ENCODE data around the gene OLA1.
"Not testable (repeated sequence)": the region's sequence is repeated elsewhere in the genome, so short reads cannot be mapped to it uniquely, and the experiment has no call there.

OLA1 gene
- long read RNA-seq, donor 1, full-length matches to known transcripts, result 56 of 93 reads
- long read RNA-seq, donor 1, partial matches to known transcripts, result 37 of 93 reads
- long read RNA-seq, donor 1, other reads (novel, unspliced or antisense), result 0 of 93 reads
- long read RNA-seq, donor 2, full-length matches to known transcripts, result 33 of 43 reads
- long read RNA-seq, donor 2, partial matches to known transcripts, result 10 of 43 reads
- long read RNA-seq, donor 2, other reads (novel, unspliced or antisense), result 0 of 43 reads
- long read RNA-seq, donor 3, full-length matches to known transcripts, result 27 of 27 reads
- long read RNA-seq, donor 3, partial matches to known transcripts, result 0 of 27 reads
- long read RNA-seq, donor 3, other reads (novel, unspliced or antisense), result 0 of 27 reads
- long read RNA-seq, donor 4, full-length matches to known transcripts, result 35 of 63 reads
- long read RNA-seq, donor 4, partial matches to known transcripts, result 28 of 63 reads
- long read RNA-seq, donor 4, other reads (novel, unspliced or antisense), result 0 of 63 reads
- long read RNA-seq, donor 5, full-length matches to known transcripts, result 51 of 73 reads
- long read RNA-seq, donor 5, partial matches to known transcripts, result 22 of 73 reads
- long read RNA-seq, donor 5, other reads (novel, unspliced or antisense), result 0 of 73 reads
- long read RNA-seq, donor 6, full-length matches to known transcripts, result 23 of 57 reads
- long read RNA-seq, donor 6, partial matches to known transcripts, result 34 of 57 reads
- long read RNA-seq, donor 6, other reads (novel, unspliced or antisense), result 0 of 57 reads
- long read RNA-seq, donor 7, full-length matches to known transcripts, result 52 of 81 reads
- long read RNA-seq, donor 7, partial matches to known transcripts, result 29 of 81 reads
- long read RNA-seq, donor 7, other reads (novel, unspliced or antisense), result 0 of 81 reads
- long read RNA-seq, donor 8, full-length matches to known transcripts, result 33 of 60 reads
- long read RNA-seq, donor 8, partial matches to known transcripts, result 27 of 60 reads
- long read RNA-seq, donor 8, other reads (novel, unspliced or antisense), result 0 of 60 reads

GRCh38 chr2:174248187-174248997 is at the start of gene OLA1:
Gene OLA1 (minus strand): TSS chr2:174248532. CDS start chr2:174246815, 1,717 bp downstream.
- peak; percentile 96 for DNase-seq

DNA sequence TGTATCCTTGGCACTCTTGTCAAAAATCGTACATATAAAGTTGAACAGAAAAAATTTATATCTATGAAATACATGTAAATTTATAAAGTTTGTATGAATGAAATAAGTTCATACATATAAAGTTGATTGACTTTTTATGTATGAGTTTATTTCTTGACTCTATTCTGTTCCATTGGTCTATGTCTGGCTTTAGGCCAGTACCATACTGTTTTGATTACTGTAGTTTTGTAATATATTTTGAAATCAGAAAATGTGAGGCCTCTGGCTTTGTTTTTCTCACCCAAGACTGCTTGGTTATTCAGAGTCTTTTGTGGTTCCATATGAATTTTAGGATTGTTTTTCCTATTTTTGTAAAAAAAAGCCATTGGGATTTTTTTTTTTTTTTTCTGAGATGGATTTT is 44.6 kb upstream of the OLA1 start:
- DNase-seq, result no peak

DNA sequence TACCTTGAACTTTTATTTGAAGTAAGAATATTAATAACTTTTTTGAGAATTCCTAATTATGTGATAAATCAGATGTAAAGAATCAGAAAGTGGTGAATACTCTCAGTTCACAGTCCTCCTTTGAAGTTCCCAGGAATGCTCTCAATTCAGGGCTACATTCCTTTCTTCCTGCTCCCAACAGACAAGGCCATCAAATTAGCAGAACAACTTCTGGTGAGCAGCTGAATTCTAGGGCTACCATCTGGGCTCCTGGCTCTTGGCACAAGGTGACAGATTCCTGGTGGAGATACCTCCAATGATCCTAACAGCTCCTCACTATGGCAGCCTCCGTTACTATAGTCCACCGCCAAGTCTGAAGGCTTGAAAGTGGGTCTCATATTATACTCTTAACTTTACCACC is 37.8 kb upstream of the OLA1 start:
- no peak for DNase-seq

- no peak for DNase-seq
These were observed 34.1 kb upstream of the OLA1 start for GRCh38 chr2:174282441-174282840.

DNA sequence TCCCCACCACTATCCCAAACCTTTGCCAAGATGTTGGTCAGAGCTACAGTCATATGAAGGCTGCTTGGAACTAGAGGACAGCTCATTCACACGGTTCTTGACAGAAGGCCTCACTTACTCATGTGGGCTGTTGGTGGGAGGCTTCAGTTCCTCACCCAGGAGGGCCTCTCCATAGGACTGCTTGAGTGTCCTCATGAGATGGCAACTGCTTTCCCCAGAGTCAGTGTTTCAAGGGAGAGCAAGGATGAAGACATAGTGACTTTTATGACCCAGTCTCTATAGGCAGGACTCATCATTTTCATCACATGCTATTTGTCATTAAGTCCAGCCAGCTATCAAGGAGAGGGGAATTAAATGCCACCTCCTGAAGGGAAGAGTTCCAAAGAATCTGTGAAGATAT is 33.4 kb upstream of the OLA1 start:
- no peak for DNase-seq

GRCh38 chr2:174280596-174280995 is 32.3 kb upstream of the OLA1 start:
- DNase-seq, result no peak

GRCh38 chr2:174270263-174270662 is 21.9 kb upstream of the OLA1 start:
- DNase-seq, result not testable (repeated sequence)

- no peak for DNase-seq
These were observed 18.0 kb upstream of the OLA1 start for GRCh38 chr2:174266288-174266687.

- no peak for DNase-seq
These were observed 15.7 kb upstream of the OLA1 start for GRCh38 chr2:174263997-174264396.

- DNase-seq, result no peak
These were observed 11.6 kb upstream of the OLA1 start for GRCh38 chr2:174259981-174260380.

- no peak for DNase-seq
These were observed 5.9 kb upstream of the OLA1 start for GRCh38 chr2:174254267-174254666.

DNA sequence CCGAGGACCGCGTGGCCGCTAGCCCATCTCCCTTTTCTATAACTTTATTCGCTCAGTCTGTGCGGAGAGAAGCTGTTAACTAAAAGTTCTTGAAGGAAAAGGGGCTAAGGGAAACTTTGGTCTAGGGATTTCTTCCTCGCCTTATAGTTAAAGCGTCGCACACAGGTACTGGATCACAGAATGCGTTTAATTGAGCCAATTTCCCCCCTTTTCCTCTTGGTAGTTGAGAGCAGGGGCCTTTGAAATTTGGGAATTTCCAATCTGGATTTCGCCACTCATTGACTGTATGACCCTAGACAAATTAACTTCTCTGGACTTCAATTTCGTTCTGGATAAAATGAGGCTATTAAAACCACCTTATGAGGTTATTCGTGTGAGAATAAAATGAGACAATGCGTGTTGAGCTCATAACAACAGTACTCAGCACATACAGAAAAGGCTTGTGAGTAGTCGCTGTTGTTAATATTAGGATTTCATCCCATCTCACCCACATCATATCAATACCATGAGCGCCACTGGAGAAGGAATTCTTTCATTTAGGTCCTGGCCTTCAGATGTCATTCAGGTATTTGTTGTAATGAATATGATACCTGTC is 763 bp upstream of the OLA1 start:
- DNase-seq, result no peak

- no peak for DNase-seq
These were observed 702 bp downstream of the OLA1 start for GRCh38 chr2:174247474-174248186.

GRCh38 chr2:174246944-174247381 is 1.4 kb downstream of the OLA1 start:
- no peak for DNase-seq

GRCh38 chr2:174245628-174246027 is 2.7 kb downstream of the OLA1 start:
- DNase-seq, result not testable (repeated sequence)

DNA sequence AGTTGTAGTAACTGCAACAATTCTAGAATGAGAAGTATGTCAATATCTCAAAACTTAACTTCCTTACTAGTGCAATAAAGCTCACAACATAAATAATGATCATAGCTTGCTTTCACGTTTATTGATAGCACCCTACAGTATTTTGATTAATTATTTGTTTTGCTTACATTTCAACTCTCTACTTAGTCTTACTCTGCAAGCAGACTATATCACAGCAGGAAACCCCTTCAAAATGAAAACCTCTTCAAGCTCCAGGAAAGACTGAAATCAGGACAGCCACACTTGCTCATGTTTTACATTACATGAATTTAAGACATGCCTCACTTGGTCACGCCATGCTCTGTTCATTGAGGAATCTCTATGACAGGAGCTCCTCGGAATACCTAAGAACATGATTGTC is 3.3 kb downstream of the OLA1 start:
- no peak for DNase-seq

DNA sequence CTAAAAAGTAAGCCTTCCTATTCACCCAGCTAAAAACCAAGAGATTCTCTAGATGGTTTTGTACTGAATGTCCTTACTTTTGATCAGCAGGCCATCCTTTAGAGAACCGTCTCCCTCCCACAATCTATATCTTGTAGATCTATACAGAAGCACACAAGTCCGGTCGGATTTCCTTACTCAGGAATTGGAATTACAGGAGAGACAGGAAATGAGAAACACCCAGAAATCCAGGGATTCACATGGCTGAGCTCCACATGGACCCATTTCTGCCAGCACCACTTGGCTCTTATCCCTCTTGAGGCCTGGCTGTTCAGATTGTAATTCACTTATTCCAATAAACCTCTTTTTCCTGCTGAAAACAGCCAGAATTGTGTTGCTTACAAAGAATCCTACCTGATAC is 4.5 kb downstream of the OLA1 start:
- DNase-seq, result no peak

DNA sequence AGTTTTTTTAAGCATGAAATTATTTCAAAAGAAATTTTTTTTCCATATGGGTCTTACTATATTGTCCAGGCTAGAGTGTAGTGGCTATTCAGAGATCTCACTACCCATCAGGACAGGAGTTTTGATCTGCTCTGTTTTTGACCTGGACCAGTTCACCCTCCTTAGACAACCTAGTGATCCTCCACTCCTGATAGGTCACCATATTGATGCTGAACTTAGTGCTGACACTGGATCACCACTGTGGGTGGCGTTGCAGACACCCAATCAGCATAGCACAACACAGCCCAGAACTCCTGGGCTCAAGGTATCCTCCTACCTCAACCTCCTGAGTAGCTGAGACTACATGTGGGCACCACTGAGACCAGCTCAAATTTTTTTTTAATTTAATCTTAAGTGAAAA is 8.2 kb downstream of the OLA1 start:
- DNase-seq, result no peak

DNA sequence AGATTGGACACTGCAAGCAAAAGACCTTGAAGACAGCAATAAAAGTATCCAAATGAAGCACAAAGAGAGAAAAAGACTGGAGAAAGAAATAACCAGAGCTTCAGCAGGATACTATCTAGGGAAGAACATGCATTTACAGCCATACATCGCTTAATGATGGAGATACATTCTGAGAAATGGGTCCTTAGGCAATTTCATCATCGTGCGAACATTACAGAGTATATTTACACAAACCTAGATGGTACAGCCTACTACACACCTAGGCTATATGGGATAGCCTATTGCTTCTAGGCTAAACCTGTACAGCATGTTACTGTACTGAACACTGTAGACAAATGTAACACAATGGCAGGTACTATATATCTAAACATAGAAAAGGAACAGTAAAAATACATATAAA is 11.9 kb downstream of the OLA1 start:
- no peak for DNase-seq

DNA sequence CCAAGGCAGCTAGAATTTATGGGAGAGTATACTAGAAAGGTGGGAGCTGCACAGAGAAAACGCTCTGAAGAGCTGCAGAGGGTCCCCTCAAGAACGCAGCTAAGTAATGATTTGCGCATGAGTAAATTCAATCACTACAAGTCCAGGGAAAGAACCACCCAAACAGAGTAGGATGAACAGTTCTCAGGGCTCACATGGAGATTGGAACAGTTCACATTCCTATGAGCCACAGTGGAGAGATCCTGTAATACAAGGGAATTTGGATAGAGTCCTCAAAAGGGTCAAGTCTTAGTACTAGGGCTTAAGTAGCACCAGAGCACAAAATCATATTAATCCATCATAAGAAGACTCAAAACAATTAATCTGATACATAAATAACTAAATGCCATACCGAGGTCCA is 12.7 kb downstream of the OLA1 start:
- DNase-seq, result no peak

GRCh38 chr2:174233771-174234275 is 14.5 kb downstream of the OLA1 start:
- no peak for DNase-seq

Data from right kidney (tissue), 9 donors.